ENCODE data around the gene TAF1B. TPM values are rescaled to one million over a fixed set of nuclear protein-coding genes. Genes with fewer than 3 reads are reported as not detected.

Gene TAF1B
- total RNA-seq, 3 donors from 2014 or later: 9.4 to 14.1 (median 13.2) TPM

DNA sequence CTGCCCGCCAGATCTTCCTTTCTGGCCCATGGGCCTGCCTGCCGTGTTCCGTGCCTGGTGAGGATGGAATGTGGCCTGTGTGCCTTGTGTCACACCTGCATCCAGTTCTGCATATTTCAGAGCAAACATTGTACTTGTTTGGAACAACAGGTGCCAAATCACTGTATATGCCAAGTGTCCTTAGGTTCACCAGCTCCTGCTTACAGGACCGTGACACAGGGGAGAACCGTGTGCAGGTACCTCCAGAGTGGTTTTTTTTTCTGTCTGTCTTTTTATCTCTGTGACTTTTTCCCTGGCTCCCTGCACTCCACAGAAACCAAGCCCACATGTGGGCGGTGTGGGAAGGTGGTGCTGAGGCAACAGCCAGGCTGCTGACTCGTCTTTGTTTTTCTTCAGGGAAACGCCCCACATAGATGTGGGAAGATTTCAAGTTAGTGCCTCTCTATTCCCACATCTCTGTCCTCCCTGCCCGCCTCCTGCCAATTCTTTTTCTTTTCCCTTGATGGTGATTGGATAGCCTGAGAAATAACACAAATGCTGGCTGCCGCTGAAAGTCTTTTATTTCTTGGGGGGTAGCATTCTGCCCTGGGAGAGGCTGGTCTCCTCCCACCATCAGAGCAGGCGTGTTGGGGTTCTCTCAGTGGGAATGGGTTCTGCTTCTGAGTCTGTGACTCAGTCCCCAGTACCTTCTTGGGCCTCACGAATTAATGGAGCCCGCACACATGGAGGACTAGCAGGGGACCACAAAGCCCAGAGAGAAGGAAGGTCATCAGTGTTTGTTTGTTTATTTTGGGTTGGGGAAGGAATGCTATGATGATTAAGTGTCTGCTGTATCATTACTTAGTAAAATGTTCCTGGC is 129.6 kb downstream of the TAF1B start:
- TF ChIP-seq, protein P1, sequence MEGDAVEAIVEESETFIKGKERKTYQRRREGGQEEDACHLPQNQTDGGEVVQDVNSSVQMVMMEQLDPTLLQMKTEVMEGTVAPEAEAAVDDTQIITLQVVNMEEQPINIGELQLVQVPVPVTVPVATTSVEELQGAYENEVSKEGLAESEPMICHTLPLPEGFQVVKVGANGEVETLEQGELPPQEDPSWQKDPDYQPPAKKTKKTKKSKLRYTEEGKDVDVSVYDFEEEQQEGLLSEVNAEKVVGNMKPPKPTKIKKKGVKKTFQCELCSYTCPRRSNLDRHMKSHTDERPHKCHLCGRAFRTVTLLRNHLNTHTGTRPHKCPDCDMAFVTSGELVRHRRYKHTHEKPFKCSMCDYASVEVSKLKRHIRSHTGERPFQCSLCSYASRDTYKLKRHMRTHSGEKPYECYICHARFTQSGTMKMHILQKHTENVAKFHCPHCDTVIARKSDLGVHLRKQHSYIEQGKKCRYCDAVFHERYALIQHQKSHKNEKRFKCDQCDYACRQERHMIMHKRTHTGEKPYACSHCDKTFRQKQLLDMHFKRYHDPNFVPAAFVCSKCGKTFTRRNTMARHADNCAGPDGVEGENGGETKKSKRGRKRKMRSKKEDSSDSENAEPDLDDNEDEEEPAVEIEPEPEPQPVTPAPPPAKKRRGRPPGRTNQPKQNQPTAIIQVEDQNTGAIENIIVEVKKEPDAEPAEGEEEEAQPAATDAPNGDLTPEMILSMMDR (IDR thresholded peaks at IDR 0.05): no peak
- intact Hi-C loops (cut with DNase I, micrococcal nuclease): no loop called here
- Histone ChIP-seq H3K4me1 (ENCODE audit: low read depth) (no peaks in the 10 kb centered on the region), H3K36me3 (ENCODE audit: low read depth) (no peaks in the 10 kb centered on the region), H3K9me3 (no peaks in the 10 kb centered on the region), H3K4me3 (no peak overlapping the region)
- DNase-seq (no peak), ATAC-seq (peak; percentile 57)

DNA sequence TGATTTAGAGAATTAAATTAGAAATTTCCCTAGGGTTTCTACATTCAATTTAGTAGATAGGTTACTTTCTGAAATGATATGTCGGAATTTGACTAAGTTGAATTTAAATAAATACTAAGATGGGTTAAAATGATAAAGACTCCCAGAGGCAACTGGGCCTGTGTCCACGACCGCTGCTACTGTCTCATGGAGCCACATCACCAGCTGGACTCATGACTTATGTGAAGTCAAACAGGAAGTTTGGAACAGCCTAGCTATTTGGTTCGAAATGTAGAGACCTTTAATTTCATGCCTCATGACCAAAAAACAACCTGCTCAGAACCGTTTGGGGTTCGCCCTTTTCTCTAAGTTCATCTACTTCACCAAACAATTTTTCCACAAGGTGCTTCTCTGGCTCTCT is 130.4 kb downstream of the TAF1B start:
- ATAC-seq: no peak
- H3K9me3 ChIP-seq: no peaks in the 10 kb centered on the region
- intact Hi-C loops (cut with DNase I, micrococcal nuclease): no loop called here
- DNase-seq: no peak
- H3K4me1 ChIP-seq (ENCODE audit: low read depth): no peaks in the 10 kb centered on the region
- TF ChIP-seq, protein P1 (IDR thresholded peaks at IDR 0.05): no peak
- H3K4me3 ChIP-seq: no peak overlapping the region
- H3K36me3 ChIP-seq (ENCODE audit: low read depth): no peaks in the 10 kb centered on the region

DNA sequence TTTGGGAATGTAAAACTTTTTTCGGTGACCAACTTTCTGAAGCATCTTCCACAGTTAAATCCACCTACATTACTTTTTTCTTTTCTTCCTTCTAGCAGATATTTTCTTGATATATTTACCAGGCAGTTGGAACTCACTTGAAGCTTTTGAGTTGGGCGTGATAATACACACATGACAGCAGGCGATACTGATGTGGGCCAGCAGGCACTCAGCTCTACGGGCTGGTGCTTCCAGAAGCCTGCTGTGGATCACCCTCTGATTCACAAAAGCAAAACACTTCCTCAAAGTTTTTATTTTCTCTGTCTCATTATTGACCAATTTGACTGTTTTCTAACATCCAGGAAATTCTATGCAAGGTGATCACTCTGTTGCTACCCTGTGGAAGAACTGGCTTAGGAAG is 131.1 kb downstream of the TAF1B start:
- H3K4me3 ChIP-seq: no peak overlapping the region
- H3K4me1 ChIP-seq (ENCODE audit: low read depth): no peaks in the 10 kb centered on the region
- TF ChIP-seq, protein P1 (IDR thresholded peaks at IDR 0.05): no peak
- DNase-seq: no peak
- intact Hi-C loops (cut with DNase I, micrococcal nuclease): no loop called here
- H3K36me3 ChIP-seq (ENCODE audit: low read depth): no peaks in the 10 kb centered on the region
- no peaks in the 10 kb centered on the region for H3K9me3 ChIP-seq
- no peak for ATAC-seq

DNA sequence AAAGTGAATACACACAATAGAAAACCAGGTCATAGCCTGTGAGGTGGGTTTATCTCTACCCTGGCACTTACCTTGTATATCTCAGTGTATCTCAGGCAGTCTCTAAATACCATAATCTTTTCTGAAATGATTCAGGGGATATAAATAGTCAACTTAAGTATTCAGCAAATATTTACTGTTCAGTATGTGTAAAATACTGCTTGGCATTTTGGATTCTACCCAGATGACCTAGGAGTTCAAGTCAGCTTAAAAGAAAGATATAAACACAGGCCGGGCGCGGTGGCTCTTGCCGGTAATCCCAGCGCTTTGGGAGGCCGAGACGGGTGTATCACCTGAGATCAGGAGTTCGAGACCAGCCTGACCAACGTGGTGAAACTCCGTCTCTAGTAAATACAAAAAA is 132.1 kb downstream of the TAF1B start:
- peak; percentile 51 for ATAC-seq
- intact Hi-C loops (cut with DNase I, micrococcal nuclease): no loop called here
- Histone ChIP-seq H3K9me3 (no peaks in the 10 kb centered on the region), H3K4me3 (no peak overlapping the region), H3K4me1 (ENCODE audit: low read depth) (no peaks in the 10 kb centered on the region), H3K36me3 (ENCODE audit: low read depth) (no peaks in the 10 kb centered on the region)
- TF ChIP-seq, protein P1 (IDR thresholded peaks at IDR 0.05): no peak
- DNase-seq: no peak

DNA sequence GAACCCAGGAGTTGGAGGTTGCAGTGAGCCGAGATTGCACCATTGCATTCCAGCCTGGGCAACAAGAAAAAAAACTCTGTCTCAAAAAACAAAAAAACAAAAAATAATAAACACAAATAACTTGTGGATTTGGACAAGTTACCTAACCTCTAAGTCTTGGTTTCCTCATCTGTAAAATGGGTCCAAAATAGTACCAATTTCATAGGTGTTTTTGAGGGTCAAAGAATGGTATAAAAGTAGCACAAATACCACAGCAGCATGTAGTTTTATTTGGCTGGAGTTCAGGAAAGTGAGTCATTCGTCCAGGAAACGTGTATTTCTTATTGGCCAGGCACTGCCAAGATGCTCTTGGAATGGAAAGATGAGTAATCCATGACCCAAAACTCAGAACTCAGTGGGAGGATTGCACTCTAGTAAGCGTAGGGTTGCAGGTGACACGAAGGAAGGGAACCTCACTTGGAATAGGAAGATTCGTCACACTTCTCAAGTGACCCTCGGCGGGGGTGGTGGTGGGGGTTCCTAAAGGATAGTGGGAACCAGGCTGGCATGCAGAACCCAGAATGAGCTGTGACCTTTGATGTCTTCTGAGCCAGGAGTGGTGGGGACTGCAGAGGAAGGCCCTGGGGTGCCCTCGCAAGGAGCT is 132.7 kb downstream of the TAF1B start:
- no peaks in the 10 kb centered on the region for H3K9me3 ChIP-seq
- no peak overlapping the region for H3K4me3 ChIP-seq
- no peaks in the 10 kb centered on the region for H3K36me3 ChIP-seq (ENCODE audit: low read depth)
- TF ChIP-seq, protein P1 (IDR thresholded peaks at IDR 0.05): no peak
- ATAC-seq: peak; percentile 69
- no peak for DNase-seq
- H3K4me1 ChIP-seq (ENCODE audit: low read depth): no peaks in the 10 kb centered on the region
- intact Hi-C loops (cut with DNase I, micrococcal nuclease): no loop called here
